CD4-positive, alpha-beta T cell treated with Interleukin-6 for 4 hours (primary cell): ENCODE measurements around the gene CCNA2.

Experiments
- DNase-seq: peaks from one replicate; pipeline ENCODE4 v3.0.0-alpha.2; 2020; ENCODE audit warnings: mixed read lengths

The CCNA2 gene

GRCh38 chr4:121800961-121801714, 22.5 kb downstream of the CCNA2 start, which contains the start of gene EXOSC9:
Gene EXOSC9, plus strand, starts transcription at chr4:121801323. Its CDS starts 102 bp downstream, at chr4:121801425.
- peak; percentile 93 for DNase-seq

- DNase-seq: no peak
Measured at GRCh38 chr4:121800638-121800960, 23.1 kb downstream of the CCNA2 start.

GRCh38 chr4:121799867-121800501, 23.7 kb downstream of the CCNA2 start:
- DNase-seq: no peak

GRCh38 chr4:121799208-121799823, 24.4 kb downstream of the CCNA2 start:
- DNase-seq: no peak

GRCh38 chr4:121796283-121796682, 27.4 kb downstream of the CCNA2 start:
- no peak for DNase-seq

- DNase-seq: no peak
Measured at GRCh38 chr4:121794505-121795188, 29.0 kb downstream of the CCNA2 start.

- DNase-seq: no peak
Measured at GRCh38 chr4:121792966-121793365, 30.7 kb downstream of the CCNA2 start.

- no peak for DNase-seq
Measured at GRCh38 chr4:121791481-121791880, 32.2 kb downstream of the CCNA2 start.

GRCh38 chr4:121790976-121791375, 32.7 kb downstream of the CCNA2 start:
- no peak for DNase-seq

- no peak for DNase-seq
Measured at GRCh38 chr4:121789960-121790829, 33.5 kb downstream of the CCNA2 start.

- DNase-seq: no peak
Measured at GRCh38 chr4:121789455-121789854, 34.2 kb downstream of the CCNA2 start.

GRCh38 chr4:121788896-121789295, 34.8 kb downstream of the CCNA2 start:
- no peak for DNase-seq

GRCh38 chr4:121786221-121786620, 37.5 kb downstream of the CCNA2 start:
- no peak for DNase-seq

- no peak for DNase-seq
Measured at GRCh38 chr4:121785479-121785878, 38.2 kb downstream of the CCNA2 start.

GRCh38 chr4:121784975-121785374, 38.7 kb downstream of the CCNA2 start:
- DNase-seq: no peak

GRCh38 chr4:121784401-121784800, 39.3 kb downstream of the CCNA2 start:
- DNase-seq: no peak

- no peak for DNase-seq
Measured at GRCh38 chr4:121783210-121783609, 40.5 kb downstream of the CCNA2 start.

- DNase-seq: no peak
Measured at GRCh38 chr4:121778991-121779628, 44.6 kb downstream of the CCNA2 start.

GRCh38 chr4:121777625-121778024, 46.1 kb downstream of the CCNA2 start:
- DNase-seq: no peak

GRCh38 chr4:121776610-121777401, 46.9 kb downstream of the CCNA2 start:
- no peak for DNase-seq

- no peak for DNase-seq
Measured at GRCh38 chr4:121773883-121774282, 49.8 kb downstream of the CCNA2 start.
